WTC11 (cell line): ENCODE measurements around the gene ESPN. TPM values are rescaled to one million over a fixed set of nuclear protein-coding genes. Genes with fewer than 3 reads are reported as not detected.

Experiments
- ATAC-seq: fragments of 200-7000 bp; cut with Tn5 transposase; 2 replicates; pipeline ENCODE4 v1.10.0; 2021; ENCODE audit warnings: mild to moderate bottlenecking, moderate library complexity
- CTCF ChIA-PET: fragments of 300-600 bp; sonication (Branson Sonifier 250); formaldehyde crosslinking; loops from one replicate; lab custom pipeline; 2021; ENCODE audit warnings: antibody characterized with exemption; lab: Charles Lee
- POLR2A ChIA-PET: fragments of 350-600 bp; sonication (Branson Sonifier 250); formaldehyde crosslinking; loops from one replicate; lab custom pipeline; 2021; ENCODE audit warnings: antibody characterized with exemption; lab: Charles Lee
- DNase-seq: peaks from one replicate; pipeline ENCODE4 v3.0.0; 2021; ENCODE audit warnings: low spot score
- H3K27ac Mint-ChIP-seq: 2 replicates; pipeline ENCODE4 v1.8.0; 2021; ENCODE audit warnings: mixed read lengths
- H3K27me3 Mint-ChIP-seq: 2 replicates; pipeline ENCODE4 v1.8.0; 2021; ENCODE audit warnings: low read depth, mild to moderate bottlenecking, moderate library complexity, mixed read lengths
- H3K36me3 Mint-ChIP-seq: 2 replicates; pipeline ENCODE4 v1.8.0; 2021; ENCODE audit warnings: mixed read lengths
- H3K4me1 Mint-ChIP-seq: 2 replicates; pipeline ENCODE4 v1.8.0; 2022; ENCODE audit warnings: mixed read lengths
- H3K4me3 Mint-ChIP-seq: 2 replicates; pipeline ENCODE4 v1.8.0; 2021; ENCODE audit warnings: mild to moderate bottlenecking, moderate library complexity, mixed read lengths
- H3K9me3 Mint-ChIP-seq: 2 replicates; pipeline ENCODE4 v1.8.0; 2021; ENCODE audit warnings: mixed read lengths
- ATF3 ChIP-seq: sonication (generic); formaldehyde crosslinking; conservative IDR thresholded peaks from 2 replicates; pipeline ENCODE4 v1.8.1; 2022; ENCODE audit warnings: mild to moderate bottlenecking, missing genetic modification reagents
- CTCF ChIP-seq: fragments of 200-600 bp; IDR thresholded peaks from 2 replicates; pipeline ENCODE4 v1.8.0; 2022; ENCODE audit warnings: antibody characterized with exemption
- ERG ChIP-seq: fragments of 250-450 bp; sonication (Bioruptor Pico); IDR thresholded peaks from 2 replicates; pipeline ENCODE4 v1.8.0; 2021; ENCODE audit warnings: mild to moderate bottlenecking
- FOXP4 ChIP-seq: sonication (generic); formaldehyde crosslinking; IDR thresholded peaks from 2 replicates; pipeline ENCODE4 v1.8.0; 2022; ENCODE audit warnings: mild to moderate bottlenecking, missing genetic modification reagents
- IRF1 ChIP-seq: sonication (generic); formaldehyde crosslinking; IDR thresholded peaks from 2 replicates; pipeline ENCODE4 v1.8.0; 2023; ENCODE audit warnings: missing genetic modification reagents
- NFATC4 ChIP-seq: fragments of 250-450 bp; sonication (Bioruptor Pico); IDR thresholded peaks from 2 replicates; pipeline ENCODE4 v1.9.0; 2021; ENCODE audit warnings: mild to moderate bottlenecking
- NR2C2 ChIP-seq: sonication (generic); formaldehyde crosslinking; IDR thresholded peaks from 2 replicates; pipeline ENCODE4 v1.8.0; 2022; ENCODE audit warnings: mild to moderate bottlenecking, missing genetic modification reagents
- PRDM15 ChIP-seq: sonication (generic); formaldehyde crosslinking; IDR thresholded peaks from 2 replicates; pipeline ENCODE4 v1.8.0; 2022; ENCODE audit warnings: missing genetic modification reagents
- PREB ChIP-seq: sonication (generic); formaldehyde crosslinking; IDR thresholded peaks from 2 replicates; pipeline ENCODE4 v1.8.1; 2022; ENCODE audit warnings: mild to moderate bottlenecking, missing genetic modification reagents, moderate library complexity, borderline replicate concordance
- RELA ChIP-seq: sonication (generic); formaldehyde crosslinking; IDR thresholded peaks from 2 replicates; pipeline ENCODE4 v1.8.1; 2022; ENCODE audit warnings: missing genetic modification reagents, mild to moderate bottlenecking, borderline replicate concordance
- RORB ChIP-seq: fragments of 250-450 bp; sonication (Bioruptor Pico); IDR thresholded peaks from 2 replicates; pipeline ENCODE4 v1.9.0; 2021; ENCODE audit warnings: mild to moderate bottlenecking
- SMAD3 ChIP-seq: sonication (generic); formaldehyde crosslinking; IDR thresholded peaks from 2 replicates; pipeline ENCODE4 v1.8.0; 2022; ENCODE audit warnings: missing genetic modification reagents, mild to moderate bottlenecking, borderline replicate concordance
- SP1 ChIP-seq: sonication (generic); formaldehyde crosslinking; conservative IDR thresholded peaks from 2 replicates; pipeline ENCODE4 v1.8.1; 2022; ENCODE audit warnings: missing genetic modification reagents
- STAT6 ChIP-seq: sonication (generic); formaldehyde crosslinking; conservative IDR thresholded peaks from 2 replicates; pipeline ENCODE4 v1.8.1; 2023; ENCODE audit warnings: mild to moderate bottlenecking, low read depth, missing genetic modification reagents, moderate library complexity
- ZNF121 ChIP-seq: sonication (generic); formaldehyde crosslinking; IDR thresholded peaks from 2 replicates; pipeline ENCODE4 v1.8.0; 2023; ENCODE audit warnings: missing genetic modification reagents
- ZNF263 ChIP-seq: sonication (generic); formaldehyde crosslinking; IDR thresholded peaks from 2 replicates; pipeline ENCODE4 v1.8.1; 2022; ENCODE audit warnings: low read depth, mild to moderate bottlenecking, moderate library complexity, missing genetic modification reagents
- ZNF317 ChIP-seq: sonication (generic); formaldehyde crosslinking; IDR thresholded peaks from 2 replicates; pipeline ENCODE4 v1.8.1; 2023; ENCODE audit warnings: low read depth, mild to moderate bottlenecking, moderate library complexity, missing genetic modification reagents, borderline replicate concordance
- total RNA-seq: library from RNA; stranded (reverse); gene quantifications from 3 replicates; pipeline ENCODE4 v1.2.3, GENCODE V29; 2021

Gene ESPN
- total RNA-seq, 1 experiment from 2014 or later, result 46.1 TPM

GRCh38 chr1:6504887-6505286 is 80.3 kb downstream of the ESPN start (continued):
- no peak for TF ChIP-seq ERG (CRISPR knock-in tag)
- no peak for TF ChIP-seq NR2C2 (CRISPR knock-in tag)
- TF ChIP-seq ATF3 (CRISPR knock-in tag), result no peak

- POLR2A ChIA-PET, result no interaction called here
- ATAC-seq, result no peak
- DNase-seq, result no peak
- Mint-ChIP-seq H3K4me3 (no peak overlapping the region), H3K36me3 (no peaks in the 10 kb centered on the region), H3K27ac (no peak overlapping the region), H3K9me3 (no peaks in the 10 kb centered on the region), H3K4me1 (no peaks in the 10 kb centered on the region), H3K27me3 (peaks cover 3% of the 10 kb centered on the region)
- TF ChIP-seq PREB (CRISPR knock-in tag) (no peak), PRDM15 (no peak), RORB (CRISPR knock-in tag) (no peak), ZNF121 (CRISPR knock-in tag) (no peak), IRF1 (CRISPR knock-in tag) (no peak), FOXP4 (no peak), ZNF263 (no peak), STAT6 (CRISPR knock-in tag) (no peak), SMAD3 (no peak), SP1 (CRISPR knock-in tag) (no peak), ZNF317 (CRISPR knock-in tag) (no peak), CTCF (no peak), RELA (CRISPR knock-in tag) (no peak), NFATC4 (CRISPR knock-in tag) (no peak)
- CTCF ChIA-PET, result interaction anchor here (1.1 to 5.3 kb wide), 4 partner anchors 17 to 702 kb away, joined by 3 to 25 read pairs (median 4); partner anchors contain the start of gene NOL9
Observed at GRCh38 chr1:6505367-6506209, 81.0 kb downstream of the ESPN start.
